Measurements from ENCODE around the gene STT3A. TPM values are rescaled to one million over a fixed set of nuclear protein-coding genes. Genes with fewer than 3 reads are reported as not detected.

Gene STT3A
- total RNA-seq, 2 experiments from 2014 or later = 35.1 to 38.6 TPM

GRCh38 chr11:125552927-125553326 lies 39.7 kb upstream of the STT3A start:
- no peak overlapping the region for H3K27ac ChIP-seq (ENCODE audit: low read depth in 1 of 2, low read length in 2 of 2)
- intact Hi-C loops (cut with DNase I, micrococcal nuclease) = no loop called here
- Mint-ChIP-seq H3K4me1 (ENCODE audit: low read depth) (no peaks in the 10 kb centered on the region), H3K4me3 (no peak overlapping the region), H3K27me3 (no peaks in the 10 kb centered on the region), H3K36me3 (ENCODE audit: low read depth) (peaks cover 38% of the 10 kb centered on the region), H3K27ac (no peak overlapping the region), H3K9me3 (peaks cover 14% of the 10 kb centered on the region)
- ChIA-PET POLR2A (no interaction called here), CTCF (no interaction called here)
- H3K27me3 ChIP-seq (ENCODE audit: control insufficient read depth in 1 of 2, insufficient read depth in 2 of 2, low read length in 2 of 2) = peaks cover 3 to 6% of the 10 kb centered on the region in 2 experiments
- no peaks in the 10 kb centered on the region for H3K4me1 ChIP-seq (ENCODE audit: insufficient read depth, low read length)
- DNase-seq = no peak
- peaks cover 14 to 27% of the 10 kb centered on the region in 2 experiments for H3K9me3 ChIP-seq (ENCODE audit: control insufficient read depth in 1 of 2, insufficient read depth in 1 of 2, low read length in 2 of 2)
- H3K36me3 ChIP-seq (ENCODE audit: insufficient read depth, low read length) = no peaks in the 10 kb centered on the region
- TF ChIP-seq, protein P1, sequence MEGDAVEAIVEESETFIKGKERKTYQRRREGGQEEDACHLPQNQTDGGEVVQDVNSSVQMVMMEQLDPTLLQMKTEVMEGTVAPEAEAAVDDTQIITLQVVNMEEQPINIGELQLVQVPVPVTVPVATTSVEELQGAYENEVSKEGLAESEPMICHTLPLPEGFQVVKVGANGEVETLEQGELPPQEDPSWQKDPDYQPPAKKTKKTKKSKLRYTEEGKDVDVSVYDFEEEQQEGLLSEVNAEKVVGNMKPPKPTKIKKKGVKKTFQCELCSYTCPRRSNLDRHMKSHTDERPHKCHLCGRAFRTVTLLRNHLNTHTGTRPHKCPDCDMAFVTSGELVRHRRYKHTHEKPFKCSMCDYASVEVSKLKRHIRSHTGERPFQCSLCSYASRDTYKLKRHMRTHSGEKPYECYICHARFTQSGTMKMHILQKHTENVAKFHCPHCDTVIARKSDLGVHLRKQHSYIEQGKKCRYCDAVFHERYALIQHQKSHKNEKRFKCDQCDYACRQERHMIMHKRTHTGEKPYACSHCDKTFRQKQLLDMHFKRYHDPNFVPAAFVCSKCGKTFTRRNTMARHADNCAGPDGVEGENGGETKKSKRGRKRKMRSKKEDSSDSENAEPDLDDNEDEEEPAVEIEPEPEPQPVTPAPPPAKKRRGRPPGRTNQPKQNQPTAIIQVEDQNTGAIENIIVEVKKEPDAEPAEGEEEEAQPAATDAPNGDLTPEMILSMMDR (IDR thresholded peaks at IDR 0.05) = no peak
- H3K4me3 ChIP-seq (ENCODE audit: low read length) = no peak overlapping the region
- no peak for ATAC-seq (ENCODE audit: poor library complexity)

- H3K36me3 Mint-ChIP-seq (ENCODE audit: low read depth) = peaks cover 38% of the 10 kb centered on the region
- ATAC-seq (ENCODE audit: poor library complexity) (no peak), DNase-seq (no peak)
- POLR2A ChIA-PET = no interaction called here
- intact Hi-C loops (cut with DNase I, micrococcal nuclease) = no loop called here
- peaks cover 14 to 27% of the 10 kb centered on the region in 2 experiments for H3K9me3 ChIP-seq (ENCODE audit: control insufficient read depth in 1 of 2, insufficient read depth in 1 of 2, low read length in 2 of 2)
- no peak overlapping the region for H3K4me3 ChIP-seq (ENCODE audit: low read length)
- no peaks in the 10 kb centered on the region for H3K4me1 Mint-ChIP-seq (ENCODE audit: low read depth)
- no peak overlapping the region for H3K27ac ChIP-seq (ENCODE audit: low read depth in 1 of 2, low read length in 2 of 2)
- TF ChIP-seq, protein P1 (IDR thresholded peaks at IDR 0.05) = no peak
- no peaks in the 10 kb centered on the region for H3K36me3 ChIP-seq (ENCODE audit: insufficient read depth, low read length)
- CTCF ChIA-PET = no interaction called here
- H3K27me3 Mint-ChIP-seq = no peaks in the 10 kb centered on the region
- no peaks in the 10 kb centered on the region for H3K4me1 ChIP-seq (ENCODE audit: insufficient read depth, low read length)
- H3K27me3 ChIP-seq (ENCODE audit: control insufficient read depth in 1 of 2, insufficient read depth in 2 of 2, low read length in 2 of 2) = peaks cover 3 to 6% of the 10 kb centered on the region in 2 experiments
- no peak overlapping the region for H3K27ac Mint-ChIP-seq
- H3K4me3 Mint-ChIP-seq = no peak overlapping the region
- H3K9me3 Mint-ChIP-seq = peaks cover 14% of the 10 kb centered on the region
Measured at GRCh38 chr11:125553357-125553756, 39.3 kb upstream of the STT3A start.

GRCh38 chr11:125554038-125554437 lies 38.6 kb upstream of the STT3A start:
- H3K36me3 Mint-ChIP-seq (ENCODE audit: low read depth) = peaks cover 38% of the 10 kb centered on the region
- intact Hi-C loops (cut with DNase I, micrococcal nuclease) = no loop called here
- Histone ChIP-seq H3K27me3 (ENCODE audit: control insufficient read depth in 1 of 2, insufficient read depth in 2 of 2, low read length in 2 of 2) (peaks cover 3 to 6% of the 10 kb centered on the region in 2 experiments), H3K4me1 (ENCODE audit: insufficient read depth, low read length) (no peaks in the 10 kb centered on the region), H3K4me3 (ENCODE audit: low read length) (no peak overlapping the region), H3K9me3 (ENCODE audit: control insufficient read depth in 1 of 2, insufficient read depth in 1 of 2, low read length in 2 of 2) (peaks cover 14 to 27% of the 10 kb centered on the region in 2 experiments), H3K36me3 (ENCODE audit: insufficient read depth, low read length) (no peaks in the 10 kb centered on the region), H3K27ac (ENCODE audit: low read depth in 1 of 2, low read length in 2 of 2) (no peak overlapping the region)
- H3K27ac Mint-ChIP-seq = no peak overlapping the region
- ChIA-PET POLR2A (no interaction called here), CTCF (no interaction called here)
- peaks cover 14% of the 10 kb centered on the region for H3K9me3 Mint-ChIP-seq
- no peak overlapping the region for H3K4me3 Mint-ChIP-seq
- TF ChIP-seq, protein P1 (IDR thresholded peaks at IDR 0.05) = no peak
- H3K27me3 Mint-ChIP-seq = no peaks in the 10 kb centered on the region
- DNase-seq (no peak), ATAC-seq (ENCODE audit: poor library complexity) (no peak)
- H3K4me1 Mint-ChIP-seq (ENCODE audit: low read depth) = no peaks in the 10 kb centered on the region
